ENCODE results near the gene SV2B. TPM values are rescaled to one million over a fixed set of nuclear protein-coding genes. Genes with fewer than 3 reads are reported as not detected.
"Not testable (repeated sequence)": the region's sequence is repeated elsewhere in the genome, so short reads cannot be mapped to it uniquely, and the experiment has no call there.

SV2B gene
- total RNA-seq, 1 experiment from 2014 or later: not detected

DNA sequence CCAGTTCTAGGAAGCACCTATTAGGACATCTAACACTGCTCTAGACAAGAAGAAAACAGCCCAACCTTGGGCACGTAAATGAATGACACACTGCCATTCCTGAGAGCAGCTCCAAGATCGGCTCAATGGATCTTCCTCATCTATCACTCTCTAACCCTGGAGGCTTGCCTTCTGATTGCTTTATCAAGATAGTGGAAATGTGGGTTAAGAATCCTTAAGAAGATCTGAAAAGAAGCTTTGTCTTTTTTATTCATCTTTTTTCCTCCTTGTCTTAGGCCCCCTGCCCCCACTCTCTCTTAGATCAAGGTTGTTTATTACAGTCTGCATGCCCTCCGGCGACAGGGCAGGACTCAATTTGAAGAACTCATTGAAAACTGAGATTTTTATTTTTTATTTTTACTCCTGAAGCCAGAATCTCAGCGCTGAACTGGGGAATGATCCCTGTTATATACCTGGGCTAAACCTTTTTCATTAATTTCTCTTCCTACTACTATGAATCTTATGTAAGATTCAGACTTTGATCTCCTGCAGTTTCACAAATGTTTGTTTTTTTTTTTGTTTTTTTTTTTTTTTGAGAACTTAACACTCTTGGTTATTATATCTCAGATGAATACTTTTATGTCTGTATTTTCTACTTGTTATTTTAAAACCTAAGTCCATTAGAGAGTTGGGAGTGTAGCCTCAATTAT lies 219.5 kb downstream of the SV2B start:
- DNase-seq: no peak
- Histone ChIP-seq H3K27me3 (no peaks in the 10 kb centered on the region), H3K36me3 (no peaks in the 10 kb centered on the region), H3K4me3 (no peak overlapping the region), H3K9me3 (no peaks in the 10 kb centered on the region)

GRCh38 chr15:91320101-91320500 lies 220.0 kb downstream of the SV2B start:
- Histone ChIP-seq H3K27me3 (no peaks in the 10 kb centered on the region), H3K9me3 (no peaks in the 10 kb centered on the region), H3K4me3 (no peak overlapping the region), H3K36me3 (no peaks in the 10 kb centered on the region)
- no peak for DNase-seq

GRCh38 chr15:91329914-91330313 lies 229.9 kb downstream of the SV2B start:
- Histone ChIP-seq H3K36me3 (no peaks in the 10 kb centered on the region), H3K27me3 (no peaks in the 10 kb centered on the region), H3K9me3 (no peaks in the 10 kb centered on the region), H3K4me3 (no peak overlapping the region)
- DNase-seq: no peak

DNA sequence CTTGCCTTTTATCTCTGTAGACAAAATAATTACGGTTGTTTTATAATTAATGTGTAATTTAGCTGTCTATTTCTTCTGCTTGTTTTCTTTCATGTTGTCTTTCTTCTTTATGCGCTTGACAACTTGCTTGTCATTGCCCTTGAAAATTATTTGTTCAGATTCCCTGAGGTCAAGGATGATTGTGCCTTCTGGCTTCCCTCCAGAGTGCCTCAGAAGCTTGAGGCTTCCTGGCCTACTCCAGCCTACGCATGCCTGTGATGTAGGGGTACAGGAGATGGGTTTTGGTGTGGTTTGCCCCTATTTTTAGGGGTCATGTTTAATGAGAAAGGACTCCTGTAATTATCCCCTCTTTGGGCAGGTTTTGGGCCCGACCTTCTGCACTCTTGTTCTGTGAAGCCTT lies 231.5 kb downstream of the SV2B start:
- Histone ChIP-seq H3K4me3 (no peak overlapping the region), H3K9me3 (no peaks in the 10 kb centered on the region), H3K36me3 (no peaks in the 10 kb centered on the region), H3K27me3 (no peaks in the 10 kb centered on the region; the same call in 1 of the 2 replicates)
- DNase-seq: no peak

DNA sequence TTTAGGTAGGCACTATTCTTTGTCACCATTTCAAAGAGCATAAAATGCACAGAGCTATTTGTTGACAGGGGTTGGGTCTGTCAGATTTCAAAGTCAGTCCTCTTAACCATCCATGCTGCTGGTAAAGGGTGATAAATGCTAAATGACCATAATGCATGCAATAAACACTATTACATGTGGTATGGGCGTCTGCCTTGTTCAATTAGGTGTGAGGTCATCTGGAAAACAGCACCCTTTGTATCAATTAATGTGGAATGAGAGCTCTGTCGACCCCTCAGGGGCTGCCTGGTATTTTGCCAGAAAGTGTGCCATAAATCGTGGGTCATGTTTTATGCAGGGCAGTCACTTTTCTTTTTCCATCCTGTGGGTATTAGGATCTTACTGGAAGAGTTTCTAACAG lies 235.6 kb downstream of the SV2B start:
- no peak for DNase-seq
- no peaks in the 10 kb centered on the region for H3K9me3 ChIP-seq
- no peak overlapping the region for H3K4me3 ChIP-seq
- H3K36me3 ChIP-seq: no peaks in the 10 kb centered on the region
- peaks cover 3% of the 10 kb centered on the region; the same call in 1 of the 2 replicates for H3K27me3 ChIP-seq

GRCh38 chr15:91336687-91337086 lies 236.6 kb downstream of the SV2B start:
- peaks cover 3% of the 10 kb centered on the region; the same call in 1 of the 2 replicates for H3K27me3 ChIP-seq
- H3K4me3 ChIP-seq: no peak overlapping the region
- no peaks in the 10 kb centered on the region for H3K9me3 ChIP-seq
- no peaks in the 10 kb centered on the region for H3K36me3 ChIP-seq
- no peak for DNase-seq

DNA sequence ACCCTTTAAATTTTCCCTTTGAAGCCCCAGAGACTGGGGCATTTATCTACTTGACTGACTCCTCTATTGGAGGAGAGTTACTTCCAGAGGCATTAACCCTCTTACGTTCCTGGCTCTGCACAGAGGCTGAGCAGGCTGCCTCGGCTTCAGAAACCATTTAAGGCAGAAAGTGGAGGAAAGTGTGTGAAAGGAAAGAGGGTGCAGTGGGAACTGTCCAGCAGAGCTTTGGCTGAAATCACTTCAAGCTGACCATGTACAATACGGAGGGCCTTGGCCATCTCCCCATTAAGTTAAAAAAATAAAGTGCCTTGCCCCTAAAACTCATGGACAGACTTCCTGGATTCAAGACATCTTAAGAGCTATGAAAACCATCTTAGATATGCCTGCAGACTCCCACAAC lies 238.7 kb downstream of the SV2B start:
- Histone ChIP-seq H3K36me3 (no peaks in the 10 kb centered on the region), H3K4me3 (no peak overlapping the region), H3K9me3 (no peaks in the 10 kb centered on the region), H3K27me3 (peaks cover 3% of the 10 kb centered on the region; the same call in 1 of the 2 replicates)
- DNase-seq: no peak

DNA sequence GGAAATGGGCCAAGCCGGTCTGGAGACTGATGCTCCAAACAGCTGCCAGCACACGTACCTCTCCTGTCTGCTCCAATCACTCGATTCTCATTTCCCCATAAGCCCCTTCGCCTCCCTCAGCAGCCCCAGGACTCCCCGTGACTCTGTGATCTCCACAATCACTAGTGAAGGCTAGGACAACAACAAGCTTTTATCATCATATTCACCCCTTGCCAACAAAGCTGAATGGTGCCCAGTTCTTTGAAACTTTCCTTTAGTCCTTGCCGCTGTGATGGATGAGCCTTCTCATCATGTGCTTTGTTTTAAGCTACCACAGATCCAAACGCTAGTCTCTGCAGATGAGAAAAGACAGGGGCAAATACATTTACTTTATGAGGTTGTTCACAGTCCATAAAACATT lies 242.0 kb downstream of the SV2B start:
- Histone ChIP-seq H3K36me3 (no peaks in the 10 kb centered on the region), H3K27me3 (peaks cover 6% of the 10 kb centered on the region), H3K9me3 (no peaks in the 10 kb centered on the region), H3K4me3 (no peak overlapping the region)
- DNase-seq: no peak

GRCh38 chr15:91344912-91345311 lies 244.9 kb downstream of the SV2B start:
- not testable (repeated sequence) for H3K4me3 ChIP-seq, H3K27me3 ChIP-seq, H3K36me3 ChIP-seq, DNase-seq, H3K9me3 ChIP-seq

DNA sequence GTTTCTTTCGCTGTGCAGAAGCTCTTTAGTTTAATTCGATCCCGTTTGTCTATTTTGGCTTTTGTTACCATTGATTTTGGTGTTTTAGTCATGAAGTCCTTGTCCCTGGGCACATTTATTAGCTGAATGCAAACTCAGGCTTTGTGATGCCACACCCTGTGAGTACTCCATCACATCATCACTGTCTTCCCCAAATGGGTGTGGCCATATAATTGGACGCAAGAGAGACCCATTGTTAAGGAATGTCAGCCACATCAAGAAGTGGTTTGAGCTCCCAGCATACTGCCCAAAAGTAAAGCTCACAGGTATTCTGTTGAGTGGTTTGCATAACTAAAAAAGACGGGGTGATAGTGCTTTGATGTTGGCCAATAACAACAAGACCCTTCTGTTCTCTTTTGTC lies 245.7 kb downstream of the SV2B start:
- no peak overlapping the region for H3K4me3 ChIP-seq
- no peak for DNase-seq
- no peaks in the 10 kb centered on the region for H3K9me3 ChIP-seq

DNA sequence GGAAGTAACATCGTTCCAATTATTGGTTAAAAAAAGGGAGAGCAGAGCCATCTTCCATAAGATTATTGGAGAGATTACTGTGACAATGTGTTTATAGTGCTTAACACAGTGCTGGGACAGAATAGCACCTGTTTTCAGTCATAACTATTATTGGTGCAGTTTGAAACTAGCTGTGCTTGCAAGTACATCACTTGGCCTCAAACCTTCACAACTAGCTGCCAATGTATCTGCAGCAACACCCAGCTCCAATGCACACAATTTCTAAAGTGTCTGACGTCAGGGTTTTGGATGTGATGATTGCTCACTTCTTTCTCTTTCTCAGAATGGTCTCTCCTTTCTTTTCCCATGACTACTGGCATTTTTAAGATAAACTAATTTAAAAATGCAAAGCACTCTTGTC lies 246.2 kb downstream of the SV2B start:
- Histone ChIP-seq H3K4me3 (no peak overlapping the region), H3K9me3 (no peaks in the 10 kb centered on the region), H3K27me3 (peaks cover 3% of the 10 kb centered on the region; the same call in 1 of the 2 replicates), H3K36me3 (no peaks in the 10 kb centered on the region)
- no peak for DNase-seq

More for the DNA sequence above, 245.7 kb downstream of the SV2B start:
- H3K36me3 ChIP-seq: no peaks in the 10 kb centered on the region
- H3K27me3 ChIP-seq: peaks cover 3% of the 10 kb centered on the region

GRCh38 chr15:91348752-91349500 lies 248.9 kb downstream of the SV2B start:
- Histone ChIP-seq H3K36me3 (no peaks in the 10 kb centered on the region), H3K4me3 (no peak overlapping the region), H3K27me3 (peaks cover 3% of the 10 kb centered on the region; the same call in 1 of the 2 replicates), H3K9me3 (no peaks in the 10 kb centered on the region)
- DNase-seq: peak; percentile 25

Other genes starting within 250 kb of the SV2B start
- 14.7 and 19.3 TPM in 2 replicates for gene FURIN, start 231.7 kb upstream of the SV2B start, total RNA-seq (2014; rRNA removed; shearing (Covaris generic); ENCODE audit: low replicate concordance)
- gene FES, start 215.8 kb upstream of the SV2B start, total RNA-seq (2014; rRNA removed; shearing (Covaris generic); ENCODE audit: low replicate concordance): 10.5 and 13.7 TPM in 2 replicates
- gene MAN2A2, start 197.0 kb upstream of the SV2B start, total RNA-seq (2014; rRNA removed; shearing (Covaris generic); ENCODE audit: low replicate concordance): 9.5 and 45.8 TPM in 2 replicates
- gene HDDC3, start 167.7 kb upstream of the SV2B start, total RNA-seq (2014; rRNA removed; shearing (Covaris generic); ENCODE audit: low replicate concordance): 32.6 and 51.9 TPM in 2 replicates
- gene UNC45A, start 165.0 kb upstream of the SV2B start, total RNA-seq (2014; rRNA removed; shearing (Covaris generic); ENCODE audit: low replicate concordance): 43.1 and 64.2 TPM in 2 replicates
- 25.7 and 27.5 TPM in 2 replicates for gene RCCD1, start 145.4 kb upstream of the SV2B start, total RNA-seq (2014; rRNA removed; shearing (Covaris generic); ENCODE audit: low replicate concordance)
- gene PRC1, start 105.7 kb upstream of the SV2B start, total RNA-seq (2014; rRNA removed; shearing (Covaris generic); ENCODE audit: low replicate concordance): 231 and 268 TPM in 2 replicates
- gene VPS33B, start 77.7 kb upstream of the SV2B start, total RNA-seq (2014; rRNA removed; shearing (Covaris generic); ENCODE audit: low replicate concordance): 3.2 and 14.6 TPM in 2 replicates

All from MG63 (cell line).